ENCODE results near the gene TRIM65. TPM values are rescaled to one million over a fixed set of nuclear protein-coding genes. Genes with fewer than 3 reads are reported as not detected.

The TRIM65 gene
- total RNA-seq, 1 donor from 2014 or later: 15.4 TPM

DNA sequence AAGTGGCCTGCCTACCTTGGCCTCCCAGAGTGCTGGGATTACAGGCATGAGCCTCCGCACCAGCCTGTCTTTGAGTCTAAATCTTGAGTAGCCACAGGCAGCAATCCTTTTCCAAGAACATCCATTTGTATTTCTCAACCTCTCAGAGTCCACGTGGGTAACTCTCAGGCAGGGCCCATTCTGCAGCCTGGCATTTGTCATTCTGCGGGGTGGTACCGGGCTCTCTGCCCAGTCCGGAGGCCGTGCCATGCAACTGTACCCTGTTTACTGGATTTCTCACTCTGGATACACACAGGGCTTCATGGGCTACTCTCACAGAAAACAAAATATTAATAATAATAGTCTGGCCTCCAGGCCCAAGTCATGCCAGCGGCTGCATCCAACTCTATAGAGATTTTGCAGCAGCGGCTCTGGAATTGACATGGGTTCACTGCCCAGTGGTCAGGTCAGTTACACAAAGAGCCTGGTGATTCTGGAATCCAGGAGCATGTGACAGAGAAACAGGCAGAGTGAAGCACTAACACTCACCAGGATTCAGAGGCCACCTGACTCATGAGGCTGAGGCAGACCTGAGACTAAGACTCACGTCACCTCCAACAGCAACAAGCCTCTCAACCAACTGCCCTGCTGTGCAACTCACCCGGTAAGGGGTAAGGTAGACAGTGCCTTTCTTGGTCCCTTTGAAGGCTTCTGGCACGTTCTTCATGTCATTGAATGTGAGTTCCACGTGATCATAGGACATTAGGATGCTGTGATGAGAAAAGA is 45.6 kb downstream of the TRIM65 start:
- no peak for FAIRE-seq
- H3K79me2 ChIP-seq (ENCODE audit: insufficient read depth, low read length): peaks cover 7% of the 10 kb centered on the region
- H3K27ac Mint-ChIP-seq (ENCODE audit: unreplicated experiment): no peak overlapping the region

DNA sequence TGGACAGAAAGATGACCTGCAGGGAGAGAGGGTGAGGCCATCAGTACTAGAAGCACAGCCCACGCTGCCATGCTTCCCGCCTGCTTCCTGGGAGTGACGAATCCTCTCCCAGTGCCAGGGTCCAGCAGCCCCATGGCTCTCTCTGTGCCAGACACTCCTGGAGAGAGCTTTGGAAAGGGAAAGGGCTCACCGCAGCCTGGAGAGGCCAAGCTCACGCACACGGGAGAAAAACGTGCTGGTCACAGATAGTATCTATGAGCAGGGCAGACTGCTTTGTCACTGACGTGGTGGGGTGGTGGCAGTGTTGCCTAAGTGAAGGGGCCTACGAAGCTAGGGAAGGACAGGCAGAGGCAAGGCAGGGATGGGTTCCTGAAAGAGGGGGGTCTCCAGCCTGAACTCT is 47.0 kb downstream of the TRIM65 start:
- FAIRE-seq: no peak
- no peak overlapping the region for H3K27ac ChIP-seq (ENCODE audit: low read depth, low read length)
- H3K9me3 ChIP-seq (ENCODE audit: insufficient read depth, low read depth, low read length): no peaks in the 10 kb centered on the region
- Mint-ChIP-seq H3K36me3 (ENCODE audit: low read depth, unreplicated experiment) (peaks cover 25% of the 10 kb centered on the region), H3K27me3 (ENCODE audit: low read depth, unreplicated experiment) (no peaks in the 10 kb centered on the region), H3K9me3 (ENCODE audit: unreplicated experiment) (no peaks in the 10 kb centered on the region), H3K27ac (ENCODE audit: unreplicated experiment) (no peak overlapping the region), H3K4me3 (ENCODE audit: unreplicated experiment) (no peak overlapping the region), H3K4me1 (ENCODE audit: low read depth, unreplicated experiment) (peaks cover 14% of the 10 kb centered on the region)
- peaks cover 6% of the 10 kb centered on the region for H4K20me1 ChIP-seq (ENCODE audit: insufficient read depth, low read length)
- peaks cover 7% of the 10 kb centered on the region for H3K79me2 ChIP-seq (ENCODE audit: insufficient read depth, low read length)
- H3K4me3 ChIP-seq (ENCODE audit: insufficient read depth, low read depth, low read length): no peak overlapping the region
- no peak overlapping the region for H3K4me2 ChIP-seq (ENCODE audit: low read length)
- TF ChIP-seq EZH2 (IDR thresholded peaks at IDR 0.05; ENCODE audit: insufficient read depth, low read length): no peak
- TF ChIP-seq, protein P1, sequence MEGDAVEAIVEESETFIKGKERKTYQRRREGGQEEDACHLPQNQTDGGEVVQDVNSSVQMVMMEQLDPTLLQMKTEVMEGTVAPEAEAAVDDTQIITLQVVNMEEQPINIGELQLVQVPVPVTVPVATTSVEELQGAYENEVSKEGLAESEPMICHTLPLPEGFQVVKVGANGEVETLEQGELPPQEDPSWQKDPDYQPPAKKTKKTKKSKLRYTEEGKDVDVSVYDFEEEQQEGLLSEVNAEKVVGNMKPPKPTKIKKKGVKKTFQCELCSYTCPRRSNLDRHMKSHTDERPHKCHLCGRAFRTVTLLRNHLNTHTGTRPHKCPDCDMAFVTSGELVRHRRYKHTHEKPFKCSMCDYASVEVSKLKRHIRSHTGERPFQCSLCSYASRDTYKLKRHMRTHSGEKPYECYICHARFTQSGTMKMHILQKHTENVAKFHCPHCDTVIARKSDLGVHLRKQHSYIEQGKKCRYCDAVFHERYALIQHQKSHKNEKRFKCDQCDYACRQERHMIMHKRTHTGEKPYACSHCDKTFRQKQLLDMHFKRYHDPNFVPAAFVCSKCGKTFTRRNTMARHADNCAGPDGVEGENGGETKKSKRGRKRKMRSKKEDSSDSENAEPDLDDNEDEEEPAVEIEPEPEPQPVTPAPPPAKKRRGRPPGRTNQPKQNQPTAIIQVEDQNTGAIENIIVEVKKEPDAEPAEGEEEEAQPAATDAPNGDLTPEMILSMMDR (IDR thresholded peaks at IDR 0.05; ENCODE audit: insufficient read depth, low read depth, low read length): no peak
- no peaks in the 10 kb centered on the region for H3K27me3 ChIP-seq (ENCODE audit: insufficient read depth, low read length)
- no peak for DNase-seq (ENCODE audit: low read depth)
- H3K36me3 ChIP-seq (ENCODE audit: insufficient read depth, low read length): peaks cover 10% of the 10 kb centered on the region
- H2AFZ ChIP-seq (ENCODE audit: low read depth, low read length): no peak overlapping the region
- no peak overlapping the region for H3K9ac ChIP-seq (ENCODE audit: low read length)
- peaks cover 36% of the 10 kb centered on the region for H3K4me1 ChIP-seq (ENCODE audit: insufficient read depth, low read length)

More for the DNA sequence above, 45.6 kb downstream of the TRIM65 start:
- H3K27me3 Mint-ChIP-seq (ENCODE audit: low read depth, unreplicated experiment): no peaks in the 10 kb centered on the region
- Histone ChIP-seq H3K27ac (ENCODE audit: low read depth, low read length) (peak overlapping the region; percentile 67), H2AFZ (ENCODE audit: low read depth, low read length) (no peak overlapping the region), H3K9me3 (ENCODE audit: insufficient read depth, low read depth, low read length) (no peaks in the 10 kb centered on the region), H3K4me1 (ENCODE audit: insufficient read depth, low read length) (peaks cover 31% of the 10 kb centered on the region), H3K36me3 (ENCODE audit: insufficient read depth, low read length) (peaks cover 10% of the 10 kb centered on the region), H3K27me3 (ENCODE audit: insufficient read depth, low read length) (no peaks in the 10 kb centered on the region), H4K20me1 (ENCODE audit: insufficient read depth, low read length) (peaks cover 6% of the 10 kb centered on the region), H3K4me2 (ENCODE audit: low read length) (no peak overlapping the region), H3K4me3 (ENCODE audit: insufficient read depth, low read depth, low read length) (no peak overlapping the region), H3K9ac (ENCODE audit: low read length) (peak overlapping the region; percentile 54)
- TF ChIP-seq EZH2 (IDR thresholded peaks at IDR 0.05; ENCODE audit: insufficient read depth, low read length): no peak
- TF ChIP-seq, protein P1 (IDR thresholded peaks at IDR 0.05; ENCODE audit: insufficient read depth, low read depth, low read length): no peak
- H3K4me1 Mint-ChIP-seq (ENCODE audit: low read depth, unreplicated experiment): peaks cover 9% of the 10 kb centered on the region
- H3K4me3 Mint-ChIP-seq (ENCODE audit: unreplicated experiment): no peak overlapping the region
- no peaks in the 10 kb centered on the region for H3K9me3 Mint-ChIP-seq (ENCODE audit: unreplicated experiment)
- peak; percentile 63 for DNase-seq (ENCODE audit: low read depth)
- H3K36me3 Mint-ChIP-seq (ENCODE audit: low read depth, unreplicated experiment): peaks cover 21% of the 10 kb centered on the region

DNA sequence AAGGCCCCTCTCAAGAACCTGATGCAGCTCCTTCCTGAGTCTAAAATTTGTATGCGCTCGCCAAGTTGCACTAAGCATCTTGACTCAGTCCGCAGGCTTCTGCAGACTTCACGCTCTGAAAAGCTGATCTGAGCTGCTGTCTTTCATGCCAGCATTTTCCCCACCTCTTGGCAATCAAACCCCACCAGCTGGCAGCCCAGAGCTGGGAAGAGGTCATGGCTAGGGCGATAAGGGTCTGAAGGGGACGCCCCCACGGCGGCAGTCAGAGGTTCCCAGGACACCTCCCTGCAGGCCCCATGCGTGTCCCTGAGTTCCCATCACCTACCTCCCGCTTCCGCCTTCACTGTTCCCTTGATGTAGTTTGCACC is 47.5 kb downstream of the TRIM65 start:
- peaks cover 6% of the 10 kb centered on the region for H4K20me1 ChIP-seq (ENCODE audit: insufficient read depth, low read length)
- H3K9ac ChIP-seq (ENCODE audit: low read length): no peak overlapping the region
- no peak for TF ChIP-seq EZH2 (IDR thresholded peaks at IDR 0.05; ENCODE audit: insufficient read depth, low read length)
- TF ChIP-seq, protein P1 (IDR thresholded peaks at IDR 0.05; ENCODE audit: insufficient read depth, low read depth, low read length): no peak
- DNase-seq (ENCODE audit: low read depth): no peak
- Mint-ChIP-seq H3K9me3 (ENCODE audit: unreplicated experiment) (no peaks in the 10 kb centered on the region), H3K4me3 (ENCODE audit: unreplicated experiment) (no peak overlapping the region), H3K27me3 (ENCODE audit: low read depth, unreplicated experiment) (no peaks in the 10 kb centered on the region), H3K4me1 (ENCODE audit: low read depth, unreplicated experiment) (peaks cover 11% of the 10 kb centered on the region), H3K27ac (ENCODE audit: unreplicated experiment) (no peak overlapping the region), H3K36me3 (ENCODE audit: low read depth, unreplicated experiment) (peaks cover 25% of the 10 kb centered on the region)
- no peak overlapping the region for H3K4me2 ChIP-seq (ENCODE audit: low read length)
- peaks cover 10% of the 10 kb centered on the region for H3K36me3 ChIP-seq (ENCODE audit: insufficient read depth, low read length)
- H3K4me3 ChIP-seq (ENCODE audit: insufficient read depth, low read depth, low read length): no peak overlapping the region
- no peak overlapping the region for H3K27ac ChIP-seq (ENCODE audit: low read depth, low read length)
- FAIRE-seq: no peak
- H3K79me2 ChIP-seq (ENCODE audit: insufficient read depth, low read length): peaks cover 2% of the 10 kb centered on the region
- no peak overlapping the region for H2AFZ ChIP-seq (ENCODE audit: low read depth, low read length)
- peaks cover 33% of the 10 kb centered on the region for H3K4me1 ChIP-seq (ENCODE audit: insufficient read depth, low read length)
- no peaks in the 10 kb centered on the region for H3K27me3 ChIP-seq (ENCODE audit: insufficient read depth, low read length)
- no peaks in the 10 kb centered on the region for H3K9me3 ChIP-seq (ENCODE audit: insufficient read depth, low read depth, low read length)

Measured in astrocyte (in vitro differentiated cells and primary cell).